Activated naive CD4-positive, alpha-beta T cell treated with Interleukin-2 at 50 U/mL for 16 hours (primary cell): ENCODE data around the gene EXOSC5.
"Not testable (repeated sequence)": the region's sequence is repeated elsewhere in the genome, so short reads cannot be mapped to it uniquely, and the experiment has no call there.

Experiments
- DNase-seq: peaks from one replicate; pipeline ENCODE4 v3.0.0-alpha.2; 2020

The EXOSC5 gene

DNA sequence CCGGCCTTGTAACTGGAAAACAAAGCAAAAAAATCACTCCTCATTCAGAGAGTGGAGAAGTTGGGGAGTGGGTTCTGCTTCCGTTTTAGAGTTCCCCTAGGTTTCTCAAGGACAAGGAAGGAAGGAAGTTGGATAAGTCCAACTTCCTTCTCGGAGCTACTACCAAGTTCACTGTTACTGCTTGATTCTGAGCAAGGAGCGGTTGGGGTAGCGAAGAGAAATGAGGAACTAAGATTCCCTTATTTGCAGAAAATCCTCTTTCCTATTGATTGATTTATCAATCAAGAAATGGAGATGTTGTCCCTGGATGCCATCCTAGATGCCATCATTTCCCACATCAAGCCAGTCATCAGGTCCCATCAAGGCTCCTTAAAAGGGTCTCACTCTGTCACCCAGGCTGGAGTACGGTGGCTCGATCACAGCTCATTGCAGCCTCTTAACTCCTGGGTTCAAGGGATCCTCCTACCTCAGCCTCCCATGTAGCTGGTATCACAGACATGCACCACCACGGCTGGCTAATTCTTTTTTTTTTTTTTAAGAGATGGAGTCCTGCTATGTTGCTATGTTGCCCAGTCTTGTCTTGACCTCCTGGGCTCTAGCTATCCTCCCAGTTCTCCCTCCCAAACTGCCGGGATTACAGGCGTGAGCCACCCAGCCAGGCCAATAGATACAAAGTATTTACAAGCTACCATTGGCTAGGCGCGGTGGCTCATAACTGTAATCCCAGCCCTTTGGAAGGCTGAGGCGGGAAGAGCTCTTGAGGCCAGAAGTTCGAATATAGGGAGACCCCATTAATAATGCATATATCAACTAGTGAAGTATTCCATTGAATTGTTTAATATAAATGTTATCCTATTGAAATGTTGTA, 32.4 kb downstream of the EXOSC5 start:
- no peak for DNase-seq

DNA sequence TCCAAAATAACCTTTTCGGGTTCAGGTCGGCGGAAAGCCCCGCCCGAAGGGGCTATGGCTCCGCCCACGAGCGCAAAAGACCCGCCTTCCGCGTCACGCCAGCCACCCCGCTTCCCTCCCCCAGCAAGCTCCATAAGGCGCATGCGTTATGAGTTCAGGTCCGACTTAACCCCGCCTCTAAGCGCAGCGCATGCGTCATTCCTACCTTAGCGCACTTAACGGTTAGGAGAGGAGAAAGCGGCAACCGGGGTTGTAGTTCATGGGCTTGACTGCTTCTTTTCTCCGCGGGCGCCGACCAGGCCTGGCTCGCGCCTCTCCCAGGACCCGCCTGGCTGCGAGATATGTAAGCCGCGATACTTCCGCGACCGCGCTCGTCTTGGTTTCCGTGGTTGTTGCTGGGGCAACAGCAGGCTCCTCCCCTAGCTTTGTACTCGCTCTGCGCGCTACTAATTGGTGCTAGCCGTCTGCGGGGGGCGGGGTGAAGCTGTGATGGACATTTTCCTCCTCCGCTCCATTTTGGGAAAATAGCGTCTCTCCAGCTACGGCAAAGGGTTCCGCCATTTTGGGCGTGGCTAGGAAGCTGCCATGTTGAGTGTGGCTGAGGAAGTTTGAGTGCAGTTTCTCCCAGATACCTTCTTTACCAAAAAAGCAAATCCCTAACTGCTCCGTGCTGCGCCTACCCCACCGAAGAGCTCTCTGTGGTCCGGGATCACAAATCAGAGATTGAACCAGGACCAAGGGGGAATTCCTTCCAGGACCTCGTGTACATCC, 33.2 kb downstream of the EXOSC5 start, which contains the start of gene B9D2:
B9D2 (minus strand) TSS at position 397 of the 771 bp plus-strand sequence. CDS start 630 bp downstream, outside the sequence.
- DNase-seq, result peak; percentile 99

DNA sequence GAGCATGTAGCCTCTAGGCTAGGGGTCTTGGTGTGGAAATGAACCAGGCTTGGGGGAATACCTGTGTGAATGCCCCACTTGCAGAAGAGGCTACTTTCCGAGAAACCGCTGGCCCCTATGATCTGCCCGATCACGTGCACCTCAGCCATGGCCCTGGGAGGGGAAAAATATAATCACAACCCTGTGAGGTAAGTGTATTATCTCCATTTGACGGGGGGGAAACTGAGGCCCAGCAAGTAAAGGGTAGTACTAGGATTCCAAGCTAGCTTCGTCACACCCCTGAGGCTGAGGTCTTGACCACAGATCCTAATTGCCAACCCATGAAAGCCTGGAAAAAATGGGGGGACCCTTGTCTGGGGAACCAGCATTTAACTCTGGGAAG, 33.8 kb downstream of the EXOSC5 start:
- no peak for DNase-seq

DNA sequence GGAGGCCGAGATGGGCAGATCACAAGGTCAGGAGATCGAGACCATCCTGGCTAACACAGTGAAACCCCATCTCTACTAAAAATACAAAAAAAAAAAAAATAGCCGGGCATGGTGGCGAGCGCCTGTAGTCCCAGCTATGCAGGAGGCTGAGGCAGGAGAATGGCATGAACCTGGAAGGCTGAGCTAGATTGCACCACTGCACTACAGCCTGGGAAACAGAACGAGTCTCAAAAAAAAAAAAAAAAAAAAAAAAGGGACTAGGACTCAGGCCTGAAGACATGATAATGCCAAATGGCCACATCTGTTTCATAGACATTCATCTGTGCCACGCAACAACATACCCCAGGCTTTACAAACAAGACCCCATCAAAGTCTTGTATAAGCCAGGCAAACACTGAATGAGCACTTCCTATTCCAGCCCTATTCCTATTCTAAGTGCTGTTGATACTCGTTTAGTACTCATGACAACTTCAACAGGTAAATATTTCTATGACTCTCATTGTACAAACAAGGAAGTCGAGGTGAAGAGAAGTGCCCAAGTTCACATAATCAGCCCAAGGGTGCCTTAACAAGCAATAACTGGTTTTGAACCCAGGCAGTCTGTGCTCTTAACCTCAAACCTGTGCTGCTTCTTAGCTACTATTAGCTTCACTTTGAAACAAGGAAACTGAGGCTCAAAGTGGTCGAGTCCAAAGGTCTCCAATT, 34.9 kb downstream of the EXOSC5 start:
- DNase-seq, result no peak

DNA sequence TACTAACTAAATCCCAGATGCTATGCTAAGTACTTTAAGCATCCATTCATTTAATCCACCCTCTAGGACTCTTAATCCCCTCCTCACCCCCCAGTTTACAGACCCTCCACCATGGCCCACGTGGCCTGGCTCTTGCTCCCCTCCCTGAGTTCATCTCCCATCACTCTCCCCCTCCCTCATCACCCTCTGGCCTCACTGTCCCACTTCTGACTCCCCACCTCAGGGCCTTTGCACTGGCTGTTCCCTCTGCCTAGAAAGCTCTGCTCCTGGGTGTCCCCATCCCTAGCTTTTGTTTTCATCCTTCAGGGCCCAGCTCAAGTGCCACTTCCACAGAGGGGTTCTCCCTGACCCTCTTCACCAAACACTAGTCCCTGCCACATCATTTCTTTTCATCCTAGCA, 37.4 kb downstream of the EXOSC5 start:
- no peak for DNase-seq

DNA sequence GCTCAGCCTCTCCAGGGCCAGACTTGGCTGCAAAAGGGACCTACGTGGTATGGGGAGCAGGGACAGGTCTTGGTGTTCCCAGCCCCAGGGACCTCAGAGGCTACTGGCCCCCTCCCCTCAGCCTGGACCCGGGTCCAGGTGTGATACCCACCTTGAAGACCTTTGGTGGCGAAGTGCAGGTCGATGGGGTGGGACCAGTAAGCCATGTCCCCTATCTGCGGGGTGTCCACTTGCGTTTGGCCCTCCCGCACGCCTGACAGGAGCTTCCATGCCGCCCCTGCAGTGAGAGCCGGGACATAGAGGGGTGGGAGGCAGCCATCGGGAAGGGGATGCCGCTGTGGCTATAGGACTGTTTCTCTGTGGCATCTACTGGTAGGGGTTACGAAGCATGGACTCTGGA, 39.4 kb downstream of the EXOSC5 start:
- no peak for DNase-seq

DNA sequence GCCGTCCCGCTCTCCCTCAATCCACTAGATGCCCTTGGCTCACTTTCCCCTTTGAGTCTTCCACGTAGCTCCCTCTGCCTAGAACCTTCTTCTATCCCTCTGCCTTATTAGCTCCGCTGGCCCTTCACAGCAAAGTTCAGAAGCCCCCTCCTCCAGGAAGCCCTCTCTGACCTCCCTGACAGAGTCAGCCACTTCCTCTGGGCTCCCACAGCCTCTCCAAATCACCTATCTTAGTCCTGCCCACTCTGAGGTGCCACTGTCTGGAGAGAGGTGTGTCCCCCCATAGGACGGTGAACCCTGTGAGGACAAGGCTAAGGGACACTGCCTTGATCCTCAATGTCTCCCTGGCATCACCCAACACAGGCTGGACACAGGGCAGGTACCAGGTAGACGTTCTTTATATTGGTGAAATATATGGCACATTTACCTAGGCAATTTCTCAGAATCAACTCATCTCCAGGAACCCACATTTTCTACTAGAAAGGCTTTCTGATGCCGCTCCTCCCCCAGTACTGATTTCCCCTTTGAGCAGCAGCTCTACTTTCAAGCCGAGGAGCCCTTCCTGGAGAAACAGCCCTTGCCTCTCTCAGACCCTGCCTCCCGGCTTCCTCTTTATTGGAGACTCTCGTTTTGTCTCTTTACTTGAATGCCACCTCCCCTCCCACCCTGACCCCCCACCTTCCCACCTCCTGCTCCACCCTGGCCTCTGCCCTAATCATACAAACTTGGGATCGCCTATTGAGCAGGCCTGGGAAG, 40.0 kb downstream of the EXOSC5 start:
- DNase-seq, result peak; percentile 21

DNA sequence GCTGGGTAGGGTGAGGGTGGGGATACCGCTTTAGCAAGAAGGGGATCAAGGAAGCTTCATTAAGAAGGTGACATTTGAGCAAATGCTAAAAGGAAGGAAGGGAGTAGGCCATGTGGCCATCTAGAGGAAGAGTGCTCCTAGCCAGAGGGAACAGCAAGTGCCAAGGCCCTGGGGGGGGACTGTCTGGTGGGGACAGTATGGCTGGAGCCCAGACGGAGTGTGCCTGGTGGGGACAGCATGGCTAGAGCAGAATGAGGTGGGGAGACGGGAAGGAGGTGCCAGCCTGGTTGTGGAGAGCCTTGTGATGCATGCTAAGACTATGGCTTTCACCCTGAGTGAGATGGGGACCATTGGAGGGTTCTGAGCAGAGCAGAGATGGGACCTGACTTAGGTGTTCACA, 41.4 kb downstream of the EXOSC5 start:
- DNase-seq, result no peak

DNA sequence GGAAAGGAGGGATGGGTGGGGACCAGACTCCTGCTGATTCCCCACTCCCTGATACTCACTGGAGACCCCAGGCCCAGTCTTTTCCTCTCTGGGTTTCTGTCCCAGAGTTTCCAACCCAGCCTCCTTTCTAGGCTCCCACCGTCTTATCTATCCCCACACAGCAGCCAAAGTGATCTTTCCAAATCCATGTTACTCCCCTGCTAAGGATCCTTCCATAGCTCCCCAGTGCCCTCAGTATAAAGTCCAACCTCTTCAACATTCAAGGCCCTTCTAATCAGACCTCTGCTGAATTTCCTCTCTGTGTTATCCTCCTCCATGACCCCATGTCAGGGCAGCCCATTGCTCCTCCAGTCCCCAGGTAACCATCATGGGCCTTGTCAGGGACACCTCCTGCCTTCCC, 42.1 kb downstream of the EXOSC5 start:
- DNase-seq, result no peak

DNA sequence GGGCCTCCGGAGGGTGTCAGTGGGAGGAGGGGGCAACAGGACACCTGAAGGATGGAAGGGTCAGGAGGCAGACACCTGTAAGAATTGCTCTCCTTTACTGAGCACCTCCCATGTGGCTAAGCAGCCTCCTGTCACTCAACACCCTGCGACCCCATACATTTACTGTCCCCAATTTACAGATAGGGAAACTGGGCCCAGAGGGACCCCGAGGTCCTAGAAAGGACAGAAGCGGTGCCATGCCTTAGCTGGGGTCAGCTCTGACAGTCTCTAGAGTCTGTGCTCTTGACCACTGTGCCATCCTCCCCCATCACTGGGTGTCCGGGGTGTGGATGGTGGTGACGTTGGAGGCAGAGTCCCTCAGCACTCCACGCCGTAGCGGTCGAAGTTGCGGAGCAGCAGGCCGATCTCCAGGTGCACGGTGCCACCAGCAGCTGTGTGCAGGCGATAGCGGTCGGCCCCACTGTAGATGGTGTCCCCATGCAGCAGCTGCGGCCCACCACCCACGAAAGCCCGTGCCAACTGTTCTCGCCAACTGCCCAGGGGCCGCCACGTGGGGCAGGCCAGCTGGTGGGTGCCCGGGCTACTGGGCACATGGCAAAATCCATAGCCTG, 42.7 kb downstream of the EXOSC5 start:
- DNase-seq, result no peak

DNA sequence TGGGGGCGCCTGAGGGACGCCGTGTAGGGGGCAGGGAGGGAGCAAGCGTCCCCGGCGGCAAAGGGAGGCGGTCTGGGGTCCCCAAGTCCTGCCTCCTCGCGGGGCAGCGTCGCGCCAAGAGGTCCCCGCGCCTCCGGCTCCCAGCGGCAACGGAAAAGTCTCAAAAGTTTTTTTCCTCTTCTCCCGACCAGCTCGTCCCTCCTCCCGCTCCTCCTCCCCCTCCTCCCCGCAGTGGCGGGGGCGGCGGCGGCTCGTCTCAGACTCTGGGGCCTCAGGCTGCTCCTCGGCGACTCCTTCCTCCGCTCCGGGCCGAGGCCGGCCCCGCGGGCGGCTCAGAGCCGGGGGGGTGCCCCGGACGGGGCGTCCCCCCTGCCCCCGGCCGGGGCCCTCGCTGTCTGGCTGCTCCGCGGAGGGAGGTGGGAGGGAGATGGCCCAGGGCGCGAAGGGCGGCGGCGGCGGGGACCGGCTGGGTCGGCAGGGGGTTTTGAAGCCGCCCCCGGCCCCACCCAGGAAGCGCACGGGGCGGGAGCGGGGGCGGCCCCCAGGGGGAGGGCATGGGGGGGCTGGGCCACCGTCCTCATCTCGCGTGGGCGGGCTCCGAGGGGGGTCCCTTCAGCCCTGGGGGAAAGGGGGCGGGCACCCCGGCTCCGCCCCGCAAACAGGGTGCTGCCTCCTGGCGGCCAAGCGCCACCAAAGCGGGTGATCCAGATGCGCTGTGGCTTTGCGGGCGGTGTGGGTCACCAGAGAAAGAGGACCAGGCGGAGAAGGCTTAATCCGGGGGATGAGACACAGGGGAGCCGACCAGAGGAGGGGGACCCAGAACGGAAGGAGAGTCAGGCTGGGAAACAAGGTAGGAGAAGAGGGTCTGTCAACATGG, 43.5 kb downstream of the EXOSC5 start, which contains the start of gene TGFB1:
TGFB1 (minus strand) TSS at position 457 of the 877 bp plus-strand sequence. CDS start 878 bp downstream, outside the sequence.
- peak; percentile 91 for DNase-seq

DNA sequence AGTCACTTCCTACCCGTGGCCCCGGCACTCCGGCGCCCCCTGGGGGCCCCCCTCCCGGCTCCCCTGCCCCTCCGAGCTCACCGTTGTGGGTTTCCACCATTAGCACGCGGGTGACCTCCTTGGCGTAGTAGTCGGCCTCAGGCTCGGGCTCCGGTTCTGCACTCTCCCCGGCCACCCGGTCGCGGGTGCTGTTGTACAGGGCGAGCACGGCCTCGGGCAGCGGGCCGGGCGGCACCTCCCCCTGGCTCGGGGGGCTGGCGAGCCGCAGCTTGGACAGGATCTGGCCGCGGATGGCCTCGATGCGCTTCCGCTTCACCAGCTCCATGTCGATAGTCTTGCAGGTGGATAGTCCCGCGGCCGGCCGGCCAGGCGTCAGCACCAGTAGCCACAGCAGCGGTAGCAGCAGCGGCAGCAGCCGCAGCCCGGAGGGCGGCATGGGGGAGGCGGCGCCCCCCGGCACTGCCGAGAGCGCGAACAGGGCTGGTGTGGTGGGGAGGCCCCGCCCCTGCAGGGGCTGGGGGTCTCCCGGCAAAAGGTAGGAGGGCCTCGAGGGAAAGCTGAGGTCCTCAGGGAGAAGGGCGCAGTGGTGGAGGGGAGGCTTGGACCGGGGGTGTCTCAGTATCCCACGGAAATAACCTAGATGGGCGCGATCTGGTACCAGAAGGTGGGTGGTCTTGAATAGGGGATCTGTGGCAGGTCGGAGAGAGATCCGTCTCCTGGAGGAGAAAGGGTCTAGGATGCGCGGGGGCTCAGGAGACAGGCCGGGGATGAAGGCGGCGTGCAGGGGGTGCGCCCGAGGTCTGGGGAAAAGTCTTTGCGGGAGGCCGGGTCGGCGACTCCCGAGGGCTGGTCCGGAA, 44.3 kb downstream of the EXOSC5 start:
- DNase-seq, result peak; percentile 81

DNA sequence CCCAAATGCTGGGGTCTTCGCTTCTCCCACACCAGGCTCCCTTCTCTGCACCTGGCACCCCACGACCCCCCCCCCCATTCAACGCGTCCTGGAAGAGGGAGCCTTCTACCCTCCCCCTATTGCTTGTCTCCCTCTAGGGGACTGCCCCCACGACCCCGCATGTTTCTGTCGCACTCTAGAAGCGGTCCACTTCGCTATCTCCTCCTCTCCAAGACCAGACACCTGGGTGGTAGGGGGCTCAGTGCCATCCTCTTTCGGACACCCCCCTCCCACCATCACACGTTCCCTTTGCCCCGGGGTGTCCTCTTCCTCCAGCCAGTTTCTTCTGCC, 44.9 kb downstream of the EXOSC5 start:
- DNase-seq, result no peak

DNA sequence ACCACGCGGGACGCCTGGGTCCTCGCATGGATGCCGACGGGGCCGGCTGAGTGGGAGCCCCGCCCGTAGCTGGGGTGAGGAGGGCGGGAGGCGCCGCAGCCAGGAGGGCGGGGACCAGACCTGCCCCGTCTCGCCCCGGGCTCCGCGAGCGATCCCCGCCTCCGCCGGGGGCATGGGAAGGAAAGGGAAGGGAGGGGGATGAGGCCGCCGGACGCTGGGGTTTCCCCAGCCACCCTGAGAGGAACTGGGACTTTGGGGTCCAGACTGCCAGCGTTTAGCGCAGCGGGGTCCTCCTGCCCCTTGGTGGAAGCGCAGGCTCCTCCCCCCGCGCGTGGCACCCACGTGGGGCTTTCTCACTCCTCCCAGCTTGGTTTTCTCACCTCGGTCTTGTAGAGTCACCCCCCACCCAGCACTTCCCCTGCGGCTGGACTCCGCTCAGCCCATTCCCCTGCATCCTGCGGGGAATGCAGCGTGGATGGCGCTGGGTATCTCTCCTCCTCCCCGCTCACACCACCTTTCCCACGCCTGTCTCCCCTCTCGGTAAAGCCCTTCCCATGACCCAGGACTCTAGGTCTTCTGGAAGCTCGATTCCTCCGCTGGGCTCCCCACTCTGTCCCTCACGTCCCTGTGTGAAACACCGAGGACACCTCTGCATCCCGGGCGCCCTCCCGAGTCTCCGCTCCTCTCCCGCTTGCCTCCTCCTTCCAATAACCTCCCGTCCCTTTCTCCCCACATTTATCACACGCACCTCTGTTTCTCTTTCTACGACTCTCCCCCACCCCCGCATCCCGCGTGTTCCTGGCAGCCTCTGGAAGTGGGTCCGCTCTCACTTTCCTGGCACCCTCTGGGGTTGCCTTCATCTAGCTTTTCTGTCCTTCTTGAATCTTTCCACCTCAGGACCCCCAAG, 45.6 kb downstream of the EXOSC5 start:
- peak; percentile 87 for DNase-seq

DNA sequence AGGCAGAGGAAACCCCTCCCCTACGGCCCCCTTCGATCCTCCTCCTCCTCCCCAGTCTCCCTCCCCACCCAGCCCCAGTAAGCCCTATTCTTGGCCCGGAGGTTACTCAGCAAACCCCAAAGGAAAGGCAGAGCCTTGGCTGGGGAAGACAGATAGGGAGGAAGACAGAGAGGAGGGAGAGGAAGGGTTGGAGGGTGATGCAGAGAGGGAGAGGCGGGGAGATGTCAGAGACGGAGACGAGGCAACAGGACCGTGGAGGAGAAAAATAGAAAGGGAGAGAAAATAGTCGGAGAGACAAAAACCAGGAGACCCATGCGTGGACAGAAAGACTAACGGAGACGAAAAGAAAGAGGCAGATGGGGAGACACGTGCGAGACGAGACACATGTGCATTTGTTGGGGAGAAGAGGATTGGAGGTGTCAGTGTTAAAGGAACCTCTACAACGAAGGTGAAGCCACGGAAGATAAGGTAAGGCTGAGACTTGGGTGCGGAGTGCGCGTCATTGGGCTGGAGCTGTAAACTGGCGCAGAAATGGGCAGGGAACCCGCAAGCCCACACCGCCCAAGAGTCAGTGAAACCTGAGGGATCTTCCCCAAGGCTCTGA, 46.3 kb downstream of the EXOSC5 start:
- peak; percentile 6 for DNase-seq

DNA sequence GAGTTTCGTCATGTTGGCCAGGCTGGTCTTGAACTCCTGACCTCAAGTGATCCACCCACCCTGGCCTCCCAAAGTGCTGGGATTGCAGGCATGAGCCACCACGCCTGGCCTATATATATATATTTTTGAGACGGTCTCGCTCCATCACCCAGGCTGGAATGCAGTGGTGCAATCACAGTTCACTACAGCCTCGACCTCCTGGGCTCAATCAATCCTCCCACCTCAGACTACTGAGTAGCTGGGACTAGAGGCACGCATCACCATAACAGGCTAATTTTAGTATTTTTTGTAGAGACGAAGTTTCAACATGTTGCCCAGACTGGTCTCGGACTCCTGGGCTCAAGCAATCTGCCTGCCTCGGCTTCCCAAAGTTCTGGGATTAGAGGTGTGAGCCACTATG, 50.2 kb downstream of the EXOSC5 start:
- DNase-seq, result not testable (repeated sequence)

DNA sequence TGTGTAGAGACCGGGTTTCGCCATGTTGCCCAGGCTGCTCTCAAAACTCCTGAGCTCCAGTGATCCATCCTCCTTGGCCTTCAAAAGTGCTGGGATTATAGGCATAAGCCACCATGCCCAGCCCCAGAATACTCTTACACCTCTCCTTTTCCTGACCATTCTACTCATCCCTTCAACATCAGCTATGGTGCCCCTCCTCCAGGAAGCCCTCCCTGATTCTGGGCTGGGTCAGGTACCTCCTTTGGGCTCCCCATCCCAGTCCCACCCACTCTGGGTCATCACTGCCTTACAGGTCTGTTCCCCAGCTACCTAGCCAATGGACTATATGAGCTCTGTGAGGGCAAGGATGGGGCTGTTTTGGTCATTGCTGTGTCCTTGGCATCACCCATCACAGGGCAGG, 53.0 kb downstream of the EXOSC5 start:
- DNase-seq, result no peak

DNA sequence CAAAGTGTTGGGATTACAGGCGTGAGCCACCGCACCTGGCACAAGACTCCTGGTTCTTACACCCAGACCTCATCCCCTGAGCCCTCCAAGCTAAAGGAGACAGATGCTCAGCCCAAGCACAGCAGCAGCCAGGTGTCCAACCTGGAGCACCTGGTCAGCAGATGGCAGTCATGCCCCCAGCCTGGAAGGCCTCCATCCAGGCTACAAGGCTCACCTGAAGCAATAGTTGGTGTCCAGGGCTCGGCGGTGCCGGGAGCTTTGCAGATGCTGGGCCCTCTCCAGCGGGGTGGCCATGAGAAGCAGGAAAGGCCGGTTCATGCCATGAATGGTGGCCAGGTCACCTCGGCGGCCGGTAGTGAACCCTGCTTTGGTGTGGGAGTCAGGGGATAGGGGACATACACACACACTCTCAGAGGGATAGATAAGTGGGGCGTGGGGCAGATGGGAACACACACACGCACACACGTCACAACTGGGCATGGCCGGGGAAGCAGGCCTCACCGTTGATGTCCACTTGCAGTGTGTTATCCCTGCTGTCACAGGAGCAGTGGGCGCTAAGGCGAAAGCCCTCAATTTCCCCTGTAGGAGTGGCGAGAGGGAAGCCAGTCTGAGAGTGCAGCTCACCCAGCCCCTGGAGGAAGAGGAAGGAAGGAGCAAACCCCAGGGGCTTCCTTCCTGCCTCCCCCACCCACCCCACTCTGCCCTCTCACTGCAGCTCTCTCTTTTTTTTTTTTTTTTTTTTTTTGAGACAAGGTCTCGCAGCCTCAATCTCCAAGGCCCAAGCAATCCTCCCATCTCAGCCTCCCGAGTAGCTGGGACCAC, 55.3 kb downstream of the EXOSC5 start:
- DNase-seq, result no peak
